HepG2 (cell line): ENCODE results near the gene PBX4. TPM values are rescaled to one million over a fixed set of nuclear protein-coding genes. Genes with fewer than 3 reads are reported as not detected.
A peak's percentile ranks its signal among the peaks of the same experiment; 100 is the strongest.

Experiments
- ATAC-seq: fragments of 200-7000 bp; cut with Tn5 transposase; 3 replicates; pipeline ENCODE4 v1.9.1; 2020; ENCODE audit warnings: mild to moderate bottlenecking, moderate library complexity
- BruUV-seq: library from RNA; stranded (reverse); fragments of 400-500 nt; replicated peaks from 2 replicates; lab custom pipeline; 2021; lab: Mats Ljungman, UMichigan
- CTCF ChIA-PET: fragments of 300-600 bp; formaldehyde crosslinking; extraction: SDS; loops from one replicate; lab custom pipeline; 2021; ENCODE audit warnings: low total read pairs, inconsistent platforms, low intra/inter-chr PET ratio; lab: Yijun Ruan, JAX
- POLR2A ChIA-PET: fragments of 350-600 bp; sonication (Branson Sonifier 250); formaldehyde crosslinking; loops from one replicate; lab custom pipeline; 2020; ENCODE audit warnings: antibody characterized with exemption, inconsistent platforms; lab: Yijun Ruan, JAX
- DNase-seq: peaks from one replicate; pipeline ENCODE4 v3.0.0-alpha.2; 2015; ENCODE audit warnings: low spot score
- FAIRE-seq: peaks from 3 replicates; lab custom pipeline; 2011; peaks lifted over from hg19 to GRCh38; lab: Jason Lieb, UNC
- H2AFZ ChIP-seq: one replicate; pipeline ENCODE4 v1.6.1; 2011; ENCODE audit warnings: low read length, inconsistent platforms
- H3K27ac ChIP-seq: fragments of 300-600 bp; 3 replicates; pipeline ENCODE4 v1.8.0; 2011; ENCODE audit warnings: mixed run types, mild to moderate bottlenecking, mixed read lengths, low read length, inconsistent platforms; ENCODE audit not compliant: insufficient read depth; ENCODE audit errors: extremely low read length
- H3K27me3 ChIP-seq, 2 experiments: fragments of 200-600 bp in 1 of 2; 2 replicates in 1 of 2; 3 replicates in 1 of 2; pipeline versions ENCODE4 v1.6.0 to v1.8.0; 2011; ENCODE audit warnings: low read length in 2 of 2, mild to moderate bottlenecking in 2 of 2, moderate library complexity in 2 of 2, inconsistent platforms in 1 of 2; ENCODE audit not compliant: insufficient read depth in 2 of 2, control insufficient read depth in 1 of 2
- H3K36me3 ChIP-seq, 2 experiments: fragments of 200-600 bp in 1 of 2; replicated peaks in 1 of 2; 2 replicates in 1 of 2; 3 replicates in 1 of 2; pipeline versions ENCODE4 v1.5.1 to v1.8.0; 2011; ENCODE audit warnings: low read length in 2 of 2, inconsistent platforms in 1 of 2; ENCODE audit not compliant: insufficient read depth in 2 of 2, control insufficient read depth in 1 of 2
- H3K4me1 ChIP-seq: 2 replicates; pipeline ENCODE4 v1.5.1; 2012; ENCODE audit warnings: low read length, inconsistent platforms; ENCODE audit not compliant: insufficient read depth
- H3K4me2 ChIP-seq: 2 replicates; pipeline ENCODE4 v1.6.0; 2011; ENCODE audit warnings: low read depth, low read length, inconsistent platforms
- H3K4me3 ChIP-seq, 3 experiments: fragments of 200-600 bp in 1 of 3; sonication (generic), shearing (Covaris generic) in 1 of 3; replicated peaks in 1 of 3; 2 replicates each; pipeline ENCODE4 v1.5.1; 2011 to 2016; ENCODE audit warnings: low read length in 3 of 3, inconsistent platforms in 2 of 3, low read depth in 2 of 3, mild to moderate bottlenecking in 2 of 3, control low read depth in 1 of 3, mixed read lengths in 1 of 3; ENCODE audit not compliant: insufficient read depth in 1 of 3
- H3K79me2 ChIP-seq: one replicate; pipeline ENCODE4 v1.6.1; 2011; ENCODE audit warnings: low read length, inconsistent platforms; ENCODE audit not compliant: insufficient read depth
- H3K9ac ChIP-seq: 2 replicates; pipeline ENCODE4 v1.6.0; 2011; ENCODE audit warnings: mild to moderate bottlenecking, low read depth, low read length, inconsistent platforms; ENCODE audit not compliant: insufficient read depth
- H3K9me3 ChIP-seq: 2 replicates; pipeline ENCODE4 v1.5.1; 2012; ENCODE audit warnings: mild to moderate bottlenecking, low read length
- H4K20me1 ChIP-seq: 2 replicates; pipeline ENCODE4 v1.6.0; 2011; ENCODE audit warnings: inconsistent platforms, mild to moderate bottlenecking, low read length, moderate library complexity; ENCODE audit not compliant: insufficient read depth
- AGO2 ChIP-seq: fragments of 200-400 bp; formaldehyde crosslinking; optimal IDR thresholded peaks from 2 replicates; pipeline ENCODE3; 2017; ENCODE audit warnings: mild to moderate bottlenecking, low read depth, low read length, moderate library complexity
- HMGA1 ChIP-seq: sonication (generic); formaldehyde crosslinking; conservative IDR thresholded peaks from 2 replicates; pipeline ENCODE4 v1.4.0; 2020; ENCODE audit warnings: missing genetic modification reagents
- PAX8 ChIP-seq: sonication (generic); formaldehyde crosslinking; IDR thresholded peaks from 2 replicates; pipeline ENCODE4 v1.8.0; 2022; ENCODE audit warnings: mild to moderate bottlenecking, missing genetic modification reagents, borderline replicate concordance
- RARG ChIP-seq: sonication (generic); formaldehyde crosslinking; IDR thresholded peaks from 2 replicates; pipeline ENCODE4 v1.4.0; 2020; ENCODE audit warnings: low read depth, mild to moderate bottlenecking, missing genetic modification reagents
- ZBTB38 ChIP-seq: sonication (generic); formaldehyde crosslinking; IDR thresholded peaks from 2 replicates; pipeline ENCODE4 v1.5.1; 2020; ENCODE audit warnings: mild to moderate bottlenecking, missing genetic modification reagents
- ZFP90 ChIP-seq: sonication (generic); formaldehyde crosslinking; IDR thresholded peaks from 2 replicates; pipeline ENCODE4 v1.8.0; 2022; ENCODE audit warnings: missing genetic modification reagents, mild to moderate bottlenecking, inconsistent platforms, borderline replicate concordance
- ZNF407 ChIP-seq: sonication (generic); formaldehyde crosslinking; IDR thresholded peaks from one replicate; pipeline ENCODE4 v1.5.1; 2020; ENCODE audit warnings: mild to moderate bottlenecking, missing genetic modification reagents; ENCODE audit errors: not compliant biosample characterization
- ZNF451 ChIP-seq: sonication (generic); formaldehyde crosslinking; IDR thresholded peaks from 2 replicates; pipeline ENCODE4 v1.5.0; 2020; ENCODE audit warnings: mild to moderate bottlenecking, missing genetic modification reagents
- ZSCAN12 ChIP-seq: sonication (generic); formaldehyde crosslinking; IDR thresholded peaks from 2 replicates; pipeline ENCODE4 v1.9.0; 2021; ENCODE audit warnings: mild to moderate bottlenecking, missing genetic modification reagents
- WGBS: methylation state at CpG from one replicate; pipeline ENCODE4 v1.1.6; 2017; ENCODE audit warnings: low lambda C conversion rate; 5-methylcytosine and 5-hydroxymethylcytosine counted together
- in situ Hi-C: cut with HindIII; loops from 2 replicates; pipeline ENCODE4 v1.10.0; 2017; ENCODE audit warnings: low pct_unique_long_range_greater_than_20kb; ENCODE audit not compliant: extremely low pct_ligation_motif_present
- intact Hi-C: fragments of 100-400 bp; cut with micrococcal nuclease; formaldehyde crosslinking; loops from one replicate; pipeline ENCODE4 v1.10.0; 2022; ENCODE audit not compliant: unreplicated experiment
- polyA plus RNA-seq, 8 experiments: library from polyadenylated mRNA; depleted of rRNA in 3 of 8; stranded (reverse) in 7 of 8; unstranded in 1 of 8; fragments of >200 nt; fragmentation: Illumina TruSeq in 4 of 8; extraction: Trizol in 4 of 8; gene quantifications; 2 replicates each; pipeline versions ENCODE4 v1.2.1 to v1.2.3, GENCODE V29; 2011 to 2016; ENCODE audit warnings: low read depth in 4 of 8, missing spikeins in 1 of 8, mixed read lengths in 1 of 8; ENCODE audit not compliant: insufficient read depth in 1 of 8
- total RNA-seq, 5 experiments: library from RNA; depleted of rRNA; stranded (reverse); fragments of >200 nt; fragmentation: Illumina TruSeq; extraction: Trizol; gene quantifications; 2 replicates each; pipeline ENCODE4 v1.2.3, GENCODE V29; 2016; ENCODE audit warnings: low read depth in 1 of 5

Gene PBX4
- total and polyA plus RNA-seq, 2 of the 13 experiments (the other 11 are each of a cell fraction or from before 2014, with no cell fraction given), result not detected

- no peaks in the 10 kb centered on the region; a peak in 1 of 5 replicates for H3K27me3 ChIP-seq
- no peak for ATAC-seq
- intact Hi-C loops, result no loop called here
- H4K20me1 ChIP-seq, result peaks cover 20% of the 10 kb centered on the region
- CTCF ChIA-PET, result no interaction called here
- peak overlapping the region; percentile 92 for H3K4me2 ChIP-seq
- H3K27ac ChIP-seq, result no peak overlapping the region
- BruUV-seq, result no TSS peak
- H3K36me3 ChIP-seq, result peaks cover 27 to 35% of the 10 kb centered on the region in 2 experiments; a peak in 4 of 5 replicates
- no peak for DNase-seq
- 99% methylated on average over 10 of the region's 10 CpGs for WGBS
- H3K79me2 ChIP-seq, result peaks cover 32% of the 10 kb centered on the region
- H3K4me1 ChIP-seq, result peaks cover 37% of the 10 kb centered on the region
- no peak overlapping the region for H2AFZ ChIP-seq
- in situ Hi-C loops, result no loop called here
- POLR2A ChIA-PET, result interaction anchor here (1.4 to 1.6 kb wide), 2 partner anchors 11 to 115 kb away, joined by 4 to 5 read pairs; no protein-coding TSS in a partner anchor
- TF ChIP-seq AGO2 (peak; percentile 32), PAX8 (no peak), ZFP90 (no peak), ZNF451 (CRISPR knock-in tag) (no peak)
- peak overlapping the region in 1 of 3 experiments; percentile 99; a peak in 2 of 6 replicates for H3K4me3 ChIP-seq
- no peak for FAIRE-seq
- peak overlapping the region; percentile 28; the same call in 1 of the 2 replicates for H3K9ac ChIP-seq
- H3K9me3 ChIP-seq, result no peaks in the 10 kb centered on the region
Observed at GRCh38 chr19:19661141-19661674, 42.7 kb upstream of the PBX4 start.

DNA sequence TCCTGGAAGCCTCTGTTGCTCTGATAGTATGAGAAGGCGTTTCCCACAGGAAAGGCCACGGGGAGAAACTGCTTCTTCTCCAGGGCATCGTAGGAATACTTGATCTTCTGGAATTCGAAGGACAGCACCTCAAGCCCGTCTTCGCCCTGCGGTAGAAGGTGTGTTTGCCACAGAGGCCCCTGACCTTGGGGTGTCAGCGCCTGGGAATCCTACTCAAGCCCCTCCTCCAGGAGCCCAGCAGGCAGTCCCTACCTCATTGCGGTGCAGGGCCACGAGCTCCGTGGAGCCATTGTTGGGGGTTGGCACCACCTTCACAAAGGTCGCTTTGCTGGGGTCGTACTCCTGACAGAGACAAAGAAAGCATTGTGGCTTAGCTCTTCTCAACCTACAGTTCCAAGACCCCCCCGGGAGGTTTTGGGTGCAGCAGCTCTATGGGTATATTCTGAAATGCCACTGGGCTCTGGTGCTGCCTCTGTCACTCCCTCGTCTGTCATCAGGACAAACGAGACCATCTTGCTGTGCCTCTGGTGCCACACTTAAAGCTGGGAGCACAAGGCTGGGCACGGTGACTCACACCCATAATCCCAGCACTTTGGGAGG, 41.3 kb upstream of the PBX4 start:
- Histone ChIP-seq H3K4me2 (no peak overlapping the region), H3K9me3 (no peaks in the 10 kb centered on the region), H3K79me2 (peaks cover 32% of the 10 kb centered on the region), H4K20me1 (peaks cover 20% of the 10 kb centered on the region), H3K36me3 (peaks cover 40 to 49% of the 10 kb centered on the region in 2 experiments), H3K4me1 (peaks cover 30% of the 10 kb centered on the region), H3K9ac (no peak overlapping the region), H3K27me3 (no peaks in the 10 kb centered on the region; a peak in 1 of 5 replicates), H3K4me3 (no peak overlapping the region), H3K27ac (no peak overlapping the region), H2AFZ (no peak overlapping the region)
- intact Hi-C loops, result no loop called here
- DNase-seq (no peak), ATAC-seq (no peak), FAIRE-seq (no peak)
- CTCF ChIA-PET, result no interaction called here
- POLR2A ChIA-PET, result interaction anchor here (1.4 kb wide), 1 partner anchor 9 kb away, joined by 4 read pairs; no protein-coding TSS in a partner anchor
- in situ Hi-C loops, result no loop called here
- WGBS, result 95% methylated on average over 10 of the region's 17 CpGs
- no TSS peak for BruUV-seq
- TF ChIP-seq HMGA1 (CRISPR knock-in tag) (no peak), ZSCAN12 (CRISPR knock-in tag) (no peak), ZNF407 (CRISPR knock-in tag) (no peak), ZBTB38 (CRISPR knock-in tag) (no peak), RARG (CRISPR knock-in tag) (no peak)
